SK-N-SH (cell line): ENCODE results near the gene KLHDC8B. TPM values are rescaled to one million over a fixed set of nuclear protein-coding genes. Genes with fewer than 3 reads are reported as not detected.

Experiments
- CTCF ChIA-PET: fragments of 300-600, 350-600 bp; formaldehyde crosslinking; extraction: SDS; loops from one replicate; lab custom pipeline; 2021; lab: Yijun Ruan, JAX
- POLR2A ChIA-PET: fragments of 350-600 bp; sonication (Branson Sonifier 250); formaldehyde crosslinking; extraction: SDS; loops from one replicate; lab custom pipeline; 2020; ENCODE audit warnings: antibody characterized with exemption, inconsistent platforms; lab: Yijun Ruan, JAX
- DNase-seq: peaks from one replicate; pipeline ENCODE4 v3.0.0; 2012
- H2AFZ ChIP-seq: fragments of 200-600 bp; sonication (generic); 2 replicates; pipeline ENCODE4 v1.8.1; 2016; ENCODE audit warnings: antibody characterized with exemption, mild to moderate bottlenecking, low read depth
- H3F3A ChIP-seq: fragments of 200-600 bp; sonication (generic); replicated peaks from 2 replicates; pipeline ENCODE3; 2016; ENCODE audit warnings: antibody characterized with exemption, mild to moderate bottlenecking; ENCODE audit not compliant: insufficient read depth
- H3K27ac ChIP-seq, 2 experiments: fragments of 200-500 bp in 1 of 2; fragments of 200-600 bp in 1 of 2; sonication (Bioruptor generic) in 1 of 2; sonication (generic), shearing (Covaris generic) in 1 of 2; 2 replicates each; pipeline versions ENCODE4 v1.5.1 to v1.6.1; 2014 to 2016; ENCODE audit warnings: low read depth in 2 of 2, inconsistent platforms in 1 of 2, low read length in 1 of 2, mild to moderate bottlenecking in 1 of 2, mixed read lengths in 1 of 2
- H3K27me3 ChIP-seq: fragments of 200-600 bp; sonication (generic), shearing (Covaris generic); 2 replicates; pipeline ENCODE4 v1.6.1; 2016; ENCODE audit warnings: mixed run types; ENCODE audit not compliant: insufficient read depth
- H3K36me3 ChIP-seq, 2 experiments: fragments of 200-500 bp in 1 of 2; fragments of 200-600 bp in 1 of 2; sonication (Bioruptor generic) in 1 of 2; sonication (generic) in 1 of 2; replicated peaks in 1 of 2; 2 replicates each; pipeline versions ENCODE3 to v1.5.1; 2014 to 2016; ENCODE audit warnings: low read length in 1 of 2, mild to moderate bottlenecking in 1 of 2; ENCODE audit not compliant: insufficient read depth in 2 of 2, control insufficient read depth in 1 of 2
- H3K4me1 ChIP-seq, 2 experiments: fragments of 200-500 bp in 1 of 2; fragments of 200-600 bp in 1 of 2; sonication (Bioruptor generic) in 1 of 2; sonication (generic), shearing (Covaris generic) in 1 of 2; 2 replicates each; pipeline versions ENCODE4 v1.5.1 to v1.6.1; 2014 to 2016; ENCODE audit warnings: low read depth in 1 of 2, low read length in 1 of 2, mixed run types in 1 of 2; ENCODE audit not compliant: insufficient read depth in 2 of 2, control insufficient read depth in 1 of 2
- H3K4me2 ChIP-seq: fragments of 200-600 bp; sonication (generic), shearing (Covaris generic); 2 replicates; pipeline ENCODE4 v1.6.1; 2017; ENCODE audit warnings: mixed run types
- H3K4me3 ChIP-seq, 2 experiments: fragments of 200-500 bp in 1 of 2; fragments of 200-600 bp in 1 of 2; sonication (Bioruptor generic) in 1 of 2; sonication (generic), shearing (Covaris generic) in 1 of 2; 2 replicates each; pipeline versions ENCODE4 v1.5.1 to v1.8.1; 2014 to 2016; ENCODE audit warnings: low read depth in 2 of 2, inconsistent platforms in 1 of 2, low read length in 1 of 2, mild to moderate bottlenecking in 1 of 2, mixed read lengths in 1 of 2, moderate library complexity in 1 of 2
- H3K79me2 ChIP-seq: fragments of 200-600 bp; sonication (generic); 2 replicates; pipeline ENCODE4 v1.8.1; 2017; ENCODE audit warnings: mild to moderate bottlenecking; ENCODE audit not compliant: insufficient read depth
- H3K9ac ChIP-seq: fragments of 200-600 bp; sonication (generic); 2 replicates; pipeline ENCODE4 v1.6.1; 2017; ENCODE audit warnings: mixed run types
- H3K9me2 ChIP-seq: fragments of 200-600 bp; sonication (generic); 2 replicates; pipeline ENCODE4 v1.6.1; 2017; ENCODE audit warnings: mixed run types
- H3K9me3 ChIP-seq: fragments of 200-600 bp; sonication (generic); 2 replicates; pipeline ENCODE4 v1.6.1; 2017; ENCODE audit warnings: mixed run types, mild to moderate bottlenecking, moderate library complexity
- H4K20me1 ChIP-seq: fragments of 200-600 bp; sonication (generic); 2 replicates; pipeline ENCODE4 v1.6.1; 2017; ENCODE audit warnings: mild to moderate bottlenecking, mixed run types; ENCODE audit not compliant: insufficient read depth
- CHD2 ChIP-seq: fragments of 150-350 bp; IDR thresholded peaks from 2 replicates; pipeline ENCODE4 v1.6.1; 2018; ENCODE audit warnings: low read length; ENCODE audit not compliant: partially characterized antibody
- EZH2phosphoT487 ChIP-seq: fragments of 200-600 bp; sonication (generic); IDR thresholded peaks from 2 replicates; pipeline ENCODE4 v1.6.1; 2017; ENCODE audit warnings: low read depth, mixed run types, mild to moderate bottlenecking, antibody characterized with exemption, moderate library complexity, borderline replicate concordance
- FOXM1 ChIP-seq: IDR thresholded peaks from 2 replicates; pipeline ENCODE4 v1.4.0; 2012; ENCODE audit warnings: low read depth, mild to moderate bottlenecking
- GATA2 ChIP-seq: sonication (generic); formaldehyde crosslinking; IDR thresholded peaks from 2 replicates; pipeline ENCODE4 v1.5.0; 2020; ENCODE audit warnings: mild to moderate bottlenecking, missing genetic modification reagents
- JUND ChIP-seq: IDR thresholded peaks from 2 replicates; pipeline ENCODE4 v1.4.0; 2012
- MEF2A ChIP-seq: IDR thresholded peaks from 2 replicates; pipeline ENCODE4 v1.4.0; 2012; ENCODE audit warnings: low read depth, borderline replicate concordance
- NFIC ChIP-seq: IDR thresholded peaks from 2 replicates; pipeline ENCODE4 v1.4.0; 2012; ENCODE audit warnings: borderline replicate concordance
- NRF1 ChIP-seq: IDR thresholded peaks from 2 replicates; pipeline ENCODE4 v1.6.1; 2012; ENCODE audit warnings: low read depth, mild to moderate bottlenecking, low read length
- PBX3 ChIP-seq: IDR thresholded peaks from 2 replicates; pipeline ENCODE4; 2012
- POLR2AphosphoS5 ChIP-seq: IDR thresholded peaks from 2 replicates; pipeline ENCODE4 v1.6.1; 2012; ENCODE audit warnings: low read depth, low read length
- SMC3 ChIP-seq: IDR thresholded peaks from 2 replicates; pipeline ENCODE4 v1.6.1; 2012; ENCODE audit warnings: low read depth, low read length, improper control_type of control experiment
- TAF1 ChIP-seq: IDR thresholded peaks from 2 replicates; pipeline ENCODE4 v1.6.1; 2012; ENCODE audit warnings: low read depth, mild to moderate bottlenecking, low read length, moderate library complexity, borderline replicate concordance
- TCF12 ChIP-seq: IDR thresholded peaks from 2 replicates; pipeline ENCODE4 v1.4.0; 2012
- TEAD4 ChIP-seq: IDR thresholded peaks from 2 replicates; pipeline ENCODE4 v1.4.0; 2012; ENCODE audit warnings: mild to moderate bottlenecking, borderline replicate concordance; ENCODE audit not compliant: insufficient read depth
- ZBTB33 ChIP-seq: IDR thresholded peaks from 2 replicates; pipeline ENCODE4 v1.4.0; 2012; ENCODE audit warnings: low read depth, borderline replicate concordance
- WGBS: methylation state at CpG from one replicate; pipeline ENCODE4 v1.1.6; 2017; ENCODE audit warnings: low lambda C conversion rate; 5-methylcytosine and 5-hydroxymethylcytosine counted together
- polyA plus RNA-seq, 3 experiments: library from polyadenylated mRNA; depleted of rRNA; stranded (reverse); fragments of >200 nt; gene quantifications; 2 replicates each; pipeline ENCODE4 v1.2.3, GENCODE V29; 2012
- TF ChIP-seq, protein P1 (sequence below): IDR thresholded peaks from 2 replicates; pipeline ENCODE4 v1.4.0; 2012; ENCODE audit warnings: low read depth, borderline replicate concordance
- TF ChIP-seq, protein P2 (sequence below): IDR thresholded peaks from 2 replicates; pipeline ENCODE4 v1.6.1; 2012; ENCODE audit warnings: mild to moderate bottlenecking, low read depth, low read length, moderate library complexity

The KLHDC8B gene
- polyA plus RNA-seq, 1 of the 3 experiments (the other 2 are of a cell fraction) = 35.3 TPM

GRCh38 chr3:49132073-49132436 is 39.3 kb upstream of the KLHDC8B start:
- Histone ChIP-seq H3K4me2 (peak overlapping the region; percentile 100), H4K20me1 (no peaks in the 10 kb centered on the region), H3K9me3 (no peaks in the 10 kb centered on the region), H3K79me2 (peaks cover 37% of the 10 kb centered on the region), H3K4me1 (peaks cover 0 to 18% of the 10 kb centered on the region in 2 experiments; a peak in 1 of 4 replicates), H3K27ac (peak overlapping the region; percentile 83 to 91; a peak in 3 of 4 replicates), H3K27me3 (no peaks in the 10 kb centered on the region), H3K4me3 (peak overlapping the region; percentile 67 to 81), H3K36me3 (peaks cover 8 to 22% of the 10 kb centered on the region in 2 experiments), H3K9me2 (no peaks in the 10 kb centered on the region), H2AFZ (no peak overlapping the region), H3F3A (no peaks in the 10 kb centered on the region), H3K9ac (peak overlapping the region; percentile 75)
- TF ChIP-seq EZH2phosphoT487 (no peak), MEF2A (no peak), PBX3 (no peak), TCF12 (no peak), FOXM1 (no peak), NRF1 (no peak)
- TF ChIP-seq, protein P1, sequence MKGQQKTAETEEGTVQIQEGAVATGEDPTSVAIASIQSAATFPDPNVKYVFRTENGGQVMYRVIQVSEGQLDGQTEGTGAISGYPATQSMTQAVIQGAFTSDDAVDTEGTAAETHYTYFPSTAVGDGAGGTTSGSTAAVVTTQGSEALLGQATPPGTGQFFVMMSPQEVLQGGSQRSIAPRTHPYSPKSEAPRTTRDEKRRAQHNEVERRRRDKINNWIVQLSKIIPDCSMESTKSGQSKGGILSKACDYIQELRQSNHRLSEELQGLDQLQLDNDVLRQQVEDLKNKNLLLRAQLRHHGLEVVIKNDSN = no peak
- 66% methylated on average over 4 of the region's 9 CpGs for WGBS
- POLR2A ChIA-PET = interaction anchor here (2.3 to 2.7 kb wide), 2 partner anchors 12 to 38 kb away, joined by 16 to 22 read pairs; partner anchors contain the start of genes QRICH1 and USP19
- no peak for DNase-seq
- CTCF ChIA-PET = interaction anchor here (0.7 to 5.4 kb wide), 11 partner anchors 12 to 447 kb away, joined by 3 to 26 read pairs (median 4); partner anchors contain the start of genes CCDC71, KLHDC8B, NDUFAF3 and USP19

- Histone ChIP-seq H3K27me3 (no peaks in the 10 kb centered on the region), H3K4me1 (peaks cover 0 to 18% of the 10 kb centered on the region in 2 experiments; a peak in 1 of 4 replicates), H3K4me2 (peak within 1 kb of the TSS; percentile 100), H3K9me2 (no peaks in the 10 kb centered on the region), H3K9me3 (no peaks in the 10 kb centered on the region), H3K79me2 (peaks cover 37% of the 10 kb centered on the region), H3K27ac (peak within 1 kb of the TSS; percentile 83 to 91), H3K9ac (peak within 1 kb of the TSS; percentile 75), H3K4me3 (peak within 1 kb of the TSS; percentile 67 to 81), H3F3A (no peaks in the 10 kb centered on the region), H3K36me3 (peaks cover 7 to 22% of the 10 kb centered on the region in 2 experiments), H4K20me1 (no peaks in the 10 kb centered on the region), H2AFZ (peak within 1 kb of the TSS; percentile 98)
- DNase-seq = peak; percentile 86
- CTCF ChIA-PET = interaction anchor here (0.8 to 5.4 kb wide), 11 partner anchors 13 to 448 kb away, joined by 3 to 26 read pairs (median 4); partner anchors contain the start of genes CCDC71, KLHDC8B, NDUFAF3 and USP19
- 1% methylated on average over 19 of the region's 28 CpGs for WGBS
- POLR2A ChIA-PET = interaction anchor here (0.6 to 2.7 kb wide), 8 partner anchors 10 to 207 kb away, joined by 3 to 22 read pairs (median 4); partner anchors contain the start of genes KLHDC8B, QRICH1, USP19 and USP4
- TF ChIP-seq NFIC (no peak), GATA2 (CRISPR knock-in tag) (no peak), ZBTB33 (no peak), SMC3 (no peak), POLR2AphosphoS5 (peak; percentile 76), JUND (no peak; the same call in 1 of the 2 replicates), TEAD4 (no peak), CHD2 (no peak), MEF2A (no peak; the same call in 1 of the 2 replicates), FOXM1 (no peak), TAF1 (peak; percentile 77), TCF12 (no peak)
- TF ChIP-seq, protein P1 = no peak
- TF ChIP-seq, protein P2, sequence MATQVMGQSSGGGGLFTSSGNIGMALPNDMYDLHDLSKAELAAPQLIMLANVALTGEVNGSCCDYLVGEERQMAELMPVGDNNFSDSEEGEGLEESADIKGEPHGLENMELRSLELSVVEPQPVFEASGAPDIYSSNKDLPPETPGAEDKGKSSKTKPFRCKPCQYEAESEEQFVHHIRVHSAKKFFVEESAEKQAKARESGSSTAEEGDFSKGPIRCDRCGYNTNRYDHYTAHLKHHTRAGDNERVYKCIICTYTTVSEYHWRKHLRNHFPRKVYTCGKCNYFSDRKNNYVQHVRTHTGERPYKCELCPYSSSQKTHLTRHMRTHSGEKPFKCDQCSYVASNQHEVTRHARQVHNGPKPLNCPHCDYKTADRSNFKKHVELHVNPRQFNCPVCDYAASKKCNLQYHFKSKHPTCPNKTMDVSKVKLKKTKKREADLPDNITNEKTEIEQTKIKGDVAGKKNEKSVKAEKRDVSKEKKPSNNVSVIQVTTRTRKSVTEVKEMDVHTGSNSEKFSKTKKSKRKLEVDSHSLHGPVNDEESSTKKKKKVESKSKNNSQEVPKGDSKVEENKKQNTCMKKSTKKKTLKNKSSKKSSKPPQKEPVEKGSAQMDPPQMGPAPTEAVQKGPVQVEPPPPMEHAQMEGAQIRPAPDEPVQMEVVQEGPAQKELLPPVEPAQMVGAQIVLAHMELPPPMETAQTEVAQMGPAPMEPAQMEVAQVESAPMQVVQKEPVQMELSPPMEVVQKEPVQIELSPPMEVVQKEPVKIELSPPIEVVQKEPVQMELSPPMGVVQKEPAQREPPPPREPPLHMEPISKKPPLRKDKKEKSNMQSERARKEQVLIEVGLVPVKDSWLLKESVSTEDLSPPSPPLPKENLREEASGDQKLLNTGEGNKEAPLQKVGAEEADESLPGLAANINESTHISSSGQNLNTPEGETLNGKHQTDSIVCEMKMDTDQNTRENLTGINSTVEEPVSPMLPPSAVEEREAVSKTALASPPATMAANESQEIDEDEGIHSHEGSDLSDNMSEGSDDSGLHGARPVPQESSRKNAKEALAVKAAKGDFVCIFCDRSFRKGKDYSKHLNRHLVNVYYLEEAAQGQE = no peak
These were observed 38.8 kb upstream of the KLHDC8B start, which contains the start of gene LAMB2 for GRCh38 chr3:49132437-49133225. Gene LAMB2, minus strand, starts transcription at chr3:49133050. Its CDS starts 183 bp downstream, at chr3:49132867.
